ENCODE data around the gene STK11.

GRCh38 chr19:1226227-1226518 is 20.6 kb downstream of the STK11 start:
- TF ChIP-seq CTCF (conservative IDR thresholded peaks at IDR 0.05; ENCODE audit: low read length) (no peak), EZH2phosphoT487 (IDR thresholded peaks at IDR 0.05; ENCODE audit: borderline replicate concordance, low read depth, low read length) (no peak)
